HepG2 (cell line): ENCODE data around the gene IMMT. TPM values are rescaled to one million over a fixed set of nuclear protein-coding genes. Genes with fewer than 3 reads are reported as not detected.

Source experiments
- ATAC-seq: fragments of 200-7000 bp; cut with Tn5 transposase; 3 replicates; pipeline ENCODE4 v1.9.1; 2020; ENCODE audit warnings: mild to moderate bottlenecking, moderate library complexity
- BruUV-seq: library from RNA; stranded (reverse); fragments of 400-500 nt; replicated peaks from 2 replicates; lab custom pipeline; 2021; lab: Mats Ljungman, UMichigan
- CTCF ChIA-PET: fragments of 300-600 bp; formaldehyde crosslinking; extraction: SDS; loops from one replicate; lab custom pipeline; 2021; ENCODE audit warnings: low total read pairs, inconsistent platforms, low intra/inter-chr PET ratio; lab: Yijun Ruan, JAX
- POLR2A ChIA-PET: fragments of 350-600 bp; sonication (Branson Sonifier 250); formaldehyde crosslinking; loops from one replicate; lab custom pipeline; 2020; ENCODE audit warnings: antibody characterized with exemption, inconsistent platforms; lab: Yijun Ruan, JAX
- DNase-seq: peaks from one replicate; pipeline ENCODE4 v3.0.0-alpha.2; 2015; ENCODE audit warnings: low spot score
- FAIRE-seq: peaks from 3 replicates; lab custom pipeline; 2011; peaks lifted over from hg19 to GRCh38; lab: Jason Lieb, UNC
- H2AFZ ChIP-seq: one replicate; pipeline ENCODE4 v1.6.1; 2011; ENCODE audit warnings: low read length, inconsistent platforms
- H3K27ac ChIP-seq: fragments of 300-600 bp; 3 replicates; pipeline ENCODE4 v1.8.0; 2011; ENCODE audit warnings: mixed run types, mild to moderate bottlenecking, mixed read lengths, low read length, inconsistent platforms; ENCODE audit not compliant: insufficient read depth; ENCODE audit errors: extremely low read length
- H3K27me3 ChIP-seq, 2 experiments: fragments of 200-600 bp in 1 of 2; 2 replicates in 1 of 2; 3 replicates in 1 of 2; pipeline versions ENCODE4 v1.6.0 to v1.8.0; 2011; ENCODE audit warnings: low read length in 2 of 2, mild to moderate bottlenecking in 2 of 2, moderate library complexity in 2 of 2, inconsistent platforms in 1 of 2; ENCODE audit not compliant: insufficient read depth in 2 of 2, control insufficient read depth in 1 of 2
- H3K36me3 ChIP-seq, 2 experiments: fragments of 200-600 bp in 1 of 2; replicated peaks in 1 of 2; 2 replicates in 1 of 2; 3 replicates in 1 of 2; pipeline versions ENCODE4 v1.5.1 to v1.8.0; 2011; ENCODE audit warnings: low read length in 2 of 2, inconsistent platforms in 1 of 2; ENCODE audit not compliant: insufficient read depth in 2 of 2, control insufficient read depth in 1 of 2
- H3K4me1 ChIP-seq: 2 replicates; pipeline ENCODE4 v1.5.1; 2012; ENCODE audit warnings: low read length, inconsistent platforms; ENCODE audit not compliant: insufficient read depth
- H3K4me2 ChIP-seq: 2 replicates; pipeline ENCODE4 v1.6.0; 2011; ENCODE audit warnings: low read depth, low read length, inconsistent platforms
- H3K4me3 ChIP-seq, 3 experiments: fragments of 200-600 bp in 1 of 3; sonication (generic), shearing (Covaris generic) in 1 of 3; replicated peaks in 1 of 3; 2 replicates each; pipeline ENCODE4 v1.5.1; 2011 to 2016; ENCODE audit warnings: low read length in 3 of 3, inconsistent platforms in 2 of 3, low read depth in 2 of 3, mild to moderate bottlenecking in 2 of 3, control low read depth in 1 of 3, mixed read lengths in 1 of 3; ENCODE audit not compliant: insufficient read depth in 1 of 3
- H3K79me2 ChIP-seq: one replicate; pipeline ENCODE4 v1.6.1; 2011; ENCODE audit warnings: low read length, inconsistent platforms; ENCODE audit not compliant: insufficient read depth
- H3K9ac ChIP-seq: 2 replicates; pipeline ENCODE4 v1.6.0; 2011; ENCODE audit warnings: mild to moderate bottlenecking, low read depth, low read length, inconsistent platforms; ENCODE audit not compliant: insufficient read depth
- H3K9me3 ChIP-seq: 2 replicates; pipeline ENCODE4 v1.5.1; 2012; ENCODE audit warnings: mild to moderate bottlenecking, low read length
- H4K20me1 ChIP-seq: 2 replicates; pipeline ENCODE4 v1.6.0; 2011; ENCODE audit warnings: inconsistent platforms, mild to moderate bottlenecking, low read length, moderate library complexity; ENCODE audit not compliant: insufficient read depth
- FOXJ3 ChIP-seq: sonication (generic); formaldehyde crosslinking; IDR thresholded peaks from 2 replicates; pipeline ENCODE4 v1.4.0; 2020; ENCODE audit warnings: missing genetic modification reagents, mild to moderate bottlenecking, borderline replicate concordance
- HOXA9 ChIP-seq: sonication (generic); formaldehyde crosslinking; IDR thresholded peaks from 2 replicates; pipeline ENCODE4 v1.8.1; 2022; ENCODE audit warnings: missing genetic modification reagents, mild to moderate bottlenecking, moderate library complexity, borderline replicate concordance
- NR2F6 ChIP-seq, 2 experiments: IDR thresholded peaks; 2 replicates each; pipeline ENCODE4 v1.6.1; 2016; ENCODE audit warnings: antibody characterized with exemption in 1 of 2, mild to moderate bottlenecking in 1 of 2
- NRL ChIP-seq: sonication (generic); formaldehyde crosslinking; IDR thresholded peaks from 2 replicates; pipeline ENCODE4 v1.5.0; 2020; ENCODE audit warnings: missing genetic modification reagents, mild to moderate bottlenecking, moderate library complexity, borderline replicate concordance
- PRPF4 ChIP-seq: fragments of 200-400 bp; formaldehyde crosslinking; IDR thresholded peaks from 2 replicates; pipeline ENCODE4 v1.6.1; 2016; ENCODE audit warnings: low read length, low read depth; ENCODE audit not compliant: poor library complexity, severe bottlenecking
- ZMYM3 ChIP-seq: sonication (generic); formaldehyde crosslinking; IDR thresholded peaks from 2 replicates; pipeline ENCODE4 v1.5.1; 2020; ENCODE audit warnings: mild to moderate bottlenecking, missing genetic modification reagents
- ZNF17 ChIP-seq: sonication (generic); formaldehyde crosslinking; IDR thresholded peaks from 2 replicates; pipeline ENCODE4 v1.5.0; 2020; ENCODE audit warnings: mild to moderate bottlenecking, missing genetic modification reagents
- ZNF232 ChIP-seq: sonication (generic); formaldehyde crosslinking; IDR thresholded peaks from 2 replicates; pipeline ENCODE4 v1.4.0; 2020; ENCODE audit warnings: missing genetic modification reagents, borderline replicate concordance
- ZNF260 ChIP-seq: sonication (generic); formaldehyde crosslinking; IDR thresholded peaks from 2 replicates; pipeline ENCODE4 v1.4.0; 2020; ENCODE audit warnings: missing genetic modification reagents, low read depth, mild to moderate bottlenecking, borderline replicate concordance
- ZNF674 ChIP-seq: sonication (generic); formaldehyde crosslinking; IDR thresholded peaks from 2 replicates; pipeline ENCODE4 v1.5.0; 2020; ENCODE audit warnings: low read depth, mild to moderate bottlenecking, missing genetic modification reagents
- WGBS: methylation state at CpG from one replicate; pipeline ENCODE4 v1.1.6; 2017; ENCODE audit warnings: low lambda C conversion rate; 5-methylcytosine and 5-hydroxymethylcytosine counted together
- in situ Hi-C: cut with HindIII; loops from 2 replicates; pipeline ENCODE4 v1.10.0; 2017; ENCODE audit warnings: low pct_unique_long_range_greater_than_20kb; ENCODE audit not compliant: extremely low pct_ligation_motif_present
- intact Hi-C: fragments of 100-400 bp; cut with micrococcal nuclease; formaldehyde crosslinking; loops from one replicate; pipeline ENCODE4 v1.10.0; 2022; ENCODE audit not compliant: unreplicated experiment
- polyA plus RNA-seq, 8 experiments: library from polyadenylated mRNA; depleted of rRNA in 3 of 8; stranded (reverse) in 7 of 8; unstranded in 1 of 8; fragments of >200 nt; fragmentation: Illumina TruSeq in 4 of 8; extraction: Trizol in 4 of 8; gene quantifications; 2 replicates each; pipeline versions ENCODE4 v1.2.1 to v1.2.3, GENCODE V29; 2011 to 2016; ENCODE audit warnings: low read depth in 4 of 8, missing spikeins in 1 of 8, mixed read lengths in 1 of 8; ENCODE audit not compliant: insufficient read depth in 1 of 8
- total RNA-seq, 5 experiments: library from RNA; depleted of rRNA; stranded (reverse); fragments of >200 nt; fragmentation: Illumina TruSeq; extraction: Trizol; gene quantifications; 2 replicates each; pipeline ENCODE4 v1.2.3, GENCODE V29; 2016; ENCODE audit warnings: low read depth in 1 of 5
- TF ChIP-seq, protein P1 (sequence below): sonication (generic); formaldehyde crosslinking; IDR thresholded peaks from 2 replicates; pipeline ENCODE4 v1.4.0; 2020; ENCODE audit warnings: mild to moderate bottlenecking, missing genetic modification reagents
- TF ChIP-seq, protein P2 (sequence below): sonication (generic); formaldehyde crosslinking; IDR thresholded peaks from 2 replicates; pipeline ENCODE4 v1.8.0; 2022; ENCODE audit warnings: low read depth, missing genetic modification reagents
- TF ChIP-seq, protein P3 (sequence below): IDR thresholded peaks from 2 replicates; pipeline ENCODE4 v1.6.1; 2016; ENCODE audit warnings: mild to moderate bottlenecking, missing biosample characterization, missing genetic modification reagents

IMMT gene
- total and polyA plus RNA-seq, 2 of the 13 experiments (the other 11 are each of a cell fraction or from before 2014, with no cell fraction given) = 63.5 to 119 TPM

- ChIA-PET CTCF (no interaction called here), POLR2A (interaction anchor here (0.9 to 4.0 kb wide), 11 partner anchors 8 to 247 kb away, joined by 4 to 21 read pairs (median 5); partner anchors contain the start of genes KDM3A, POLR1A and PTCD3)
- peak overlapping the region; percentile 38 for H2AFZ ChIP-seq
- BruUV-seq = TSS peak; percentile 64
- no peaks in the 10 kb centered on the region for H3K9me3 ChIP-seq
- H4K20me1 ChIP-seq = peaks cover 19% of the 10 kb centered on the region
- DNase-seq = no peak
- no peaks in the 10 kb centered on the region; a peak in 2 of 5 replicates for H3K36me3 ChIP-seq
- FAIRE-seq = no peak
- peak overlapping the region; percentile 95 for H3K9ac ChIP-seq
- in situ Hi-C loops (no loop called here), intact Hi-C loops (loop anchor here (1.0 to 5.0 kb wide), 3 partner anchors 15 to 244 kb away; partner anchors contain the start of genes POLR1A and PTCD3)
- 2% methylated on average over 23 of the region's 23 CpGs for WGBS
- peak overlapping the region; percentile 81 to 96 (median 91) for H3K4me3 ChIP-seq
- H3K4me1 ChIP-seq = peaks cover 53% of the 10 kb centered on the region
- H3K4me2 ChIP-seq = peak overlapping the region; percentile 98
- peaks cover 58% of the 10 kb centered on the region for H3K79me2 ChIP-seq
- H3K27me3 ChIP-seq = no peaks in the 10 kb centered on the region; a peak in 1 of 5 replicates
- peak; percentile 9 for ATAC-seq
- peak overlapping the region; percentile 95 for H3K27ac ChIP-seq
- TF ChIP-seq, protein P1, sequence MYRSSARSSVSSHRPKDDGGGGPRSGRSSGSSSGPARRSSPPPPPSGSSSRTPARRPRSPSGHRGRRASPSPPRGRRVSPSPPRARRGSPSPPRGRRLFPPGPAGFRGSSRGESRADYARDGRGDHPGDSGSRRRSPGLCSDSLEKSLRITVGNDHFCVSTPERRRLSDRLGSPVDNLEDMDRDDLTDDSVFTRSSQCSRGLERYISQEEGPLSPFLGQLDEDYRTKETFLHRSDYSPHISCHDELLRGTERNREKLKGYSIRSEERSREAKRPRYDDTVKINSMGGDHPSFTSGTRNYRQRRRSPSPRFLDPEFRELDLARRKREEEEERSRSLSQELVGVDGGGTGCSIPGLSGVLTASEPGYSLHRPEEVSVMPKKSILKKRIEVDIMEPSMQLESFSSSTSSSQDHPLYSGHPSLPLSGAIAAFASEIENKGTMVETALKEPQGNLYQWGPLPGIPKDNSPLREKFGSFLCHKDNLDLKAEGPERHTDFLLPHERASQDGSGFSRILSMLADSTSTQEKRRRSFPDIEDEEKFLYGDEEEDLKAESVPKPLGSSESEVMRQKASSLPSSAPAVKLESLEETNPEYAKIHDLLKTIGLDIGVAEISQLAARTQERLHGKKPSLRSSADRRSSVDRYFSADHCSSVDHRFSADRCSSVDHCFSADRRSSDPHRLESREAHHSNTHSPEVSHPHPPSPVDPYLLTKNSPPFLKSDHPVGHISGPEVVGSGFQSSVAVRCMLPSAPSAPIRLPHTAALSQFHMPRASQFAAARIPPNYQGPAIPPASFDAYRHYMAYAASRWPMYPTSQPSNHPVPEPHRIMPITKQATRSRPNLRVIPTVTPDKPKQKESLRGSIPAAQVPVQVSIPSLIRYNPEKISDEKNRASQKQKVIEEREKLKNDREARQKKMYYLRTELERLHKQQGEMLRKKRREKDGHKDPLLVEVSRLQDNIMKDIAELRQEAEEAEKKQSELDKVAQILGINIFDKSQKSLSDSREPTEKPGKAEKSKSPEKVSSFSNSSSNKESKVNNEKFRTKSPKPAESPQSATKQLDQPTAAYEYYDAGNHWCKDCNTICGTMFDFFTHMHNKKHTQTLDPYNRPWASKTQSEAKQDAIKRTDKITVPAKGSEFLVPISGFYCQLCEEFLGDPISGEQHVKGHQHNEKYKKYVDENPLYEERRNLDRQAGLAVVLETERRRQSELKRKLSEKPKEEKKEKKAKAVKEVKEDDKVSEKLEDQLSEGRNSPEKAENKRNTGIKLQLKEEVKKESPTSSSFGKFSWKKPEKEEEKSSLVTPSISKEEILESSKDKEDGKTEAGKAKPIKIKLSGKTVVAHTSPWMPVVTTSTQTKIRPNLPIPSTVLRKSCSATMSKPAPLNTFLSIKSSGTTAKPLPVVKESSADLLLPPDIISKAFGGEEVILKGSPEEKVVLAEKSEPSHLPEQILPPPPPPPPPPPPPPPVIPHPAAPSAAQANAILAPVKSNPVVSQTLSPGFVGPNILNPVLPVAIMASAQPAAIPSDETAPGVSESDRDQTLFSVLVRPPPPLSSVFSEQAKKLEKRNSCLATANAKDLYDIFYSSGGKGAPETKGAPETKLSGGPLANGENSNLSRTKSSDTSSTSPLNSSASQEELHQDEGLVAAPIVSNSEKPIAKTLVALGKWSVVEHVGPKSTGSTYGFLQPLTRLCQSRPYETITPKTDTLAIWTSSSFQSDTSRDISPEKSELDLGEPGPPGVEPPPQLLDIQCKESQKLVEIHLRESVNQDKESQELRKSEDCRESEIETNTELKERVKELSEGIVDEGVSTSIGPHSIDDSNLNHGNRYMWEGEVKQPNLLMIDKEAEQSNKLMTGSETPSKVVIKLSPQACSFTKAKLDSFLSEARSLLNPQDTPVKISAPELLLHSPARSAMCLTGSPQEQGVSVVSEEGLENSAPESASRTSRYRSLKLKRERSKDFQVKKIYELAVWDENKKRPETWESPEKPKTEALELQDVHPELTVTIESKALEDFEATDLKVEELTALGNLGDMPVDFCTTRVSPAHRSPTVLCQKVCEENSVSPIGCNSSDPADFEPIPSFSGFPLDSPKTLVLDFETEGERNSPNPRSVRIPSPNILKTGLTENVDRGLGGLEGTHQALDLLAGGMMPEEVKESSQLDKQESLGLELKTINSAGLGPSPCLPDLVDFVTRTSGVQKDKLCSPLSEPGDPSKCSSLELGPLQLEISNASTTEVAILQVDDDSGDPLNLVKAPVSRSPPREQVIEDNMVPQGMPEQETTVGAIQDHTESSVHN (CRISPR knock-in tag) = no peak
- TF ChIP-seq ZMYM3 (CRISPR knock-in tag) (peak; percentile 77; the same call in 1 of the 2 replicates), HOXA9 (CRISPR knock-in tag) (0 out of 2 replicates have a peak, but pooled peaks have one; percentile 4), ZNF260 (CRISPR knock-in tag) (no peak), ZNF17 (CRISPR knock-in tag) (no peak), ZNF674 (CRISPR knock-in tag) (no peak), NR2F6 (IDR thresholded peaks at IDR 0.05) (0 out of 2 replicates have a peak, but pooled peaks have one; percentile 2), NR2F6 (CRISPR knock-in tag; IDR thresholded peaks at IDR 0.05) (no peak; the same call in 1 of the 2 replicates), ZNF232 (CRISPR knock-in tag) (no peak), FOXJ3 (no peak), NRL (CRISPR knock-in tag) (no peak), PRPF4 (no peak)
- TF ChIP-seq, protein P2, sequence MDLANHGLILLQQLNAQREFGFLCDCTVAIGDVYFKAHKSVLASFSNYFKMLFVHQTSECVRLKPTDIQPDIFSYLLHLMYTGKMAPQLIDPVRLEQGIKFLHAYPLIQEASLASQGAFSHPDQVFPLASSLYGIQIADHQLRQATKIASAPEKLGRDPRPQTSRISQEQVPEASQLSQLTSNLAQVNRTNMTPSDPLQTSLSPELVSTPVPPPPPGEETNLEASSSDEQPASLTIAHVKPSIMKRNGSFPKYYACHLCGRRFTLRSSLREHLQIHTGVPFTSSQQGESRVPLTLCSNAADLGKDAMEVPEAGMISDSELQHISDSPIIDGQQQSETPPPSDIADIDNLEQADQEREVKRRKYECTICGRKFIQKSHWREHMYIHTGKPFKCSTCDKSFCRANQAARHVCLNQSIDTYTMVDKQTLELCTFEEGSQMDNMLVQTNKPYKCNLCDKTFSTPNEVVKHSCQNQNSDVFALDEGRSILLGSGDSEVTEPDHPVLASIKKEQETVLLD (CRISPR knock-in tag) = 0 out of 2 replicates have a peak, but pooled peaks have one; percentile 12
- TF ChIP-seq, protein P3, sequence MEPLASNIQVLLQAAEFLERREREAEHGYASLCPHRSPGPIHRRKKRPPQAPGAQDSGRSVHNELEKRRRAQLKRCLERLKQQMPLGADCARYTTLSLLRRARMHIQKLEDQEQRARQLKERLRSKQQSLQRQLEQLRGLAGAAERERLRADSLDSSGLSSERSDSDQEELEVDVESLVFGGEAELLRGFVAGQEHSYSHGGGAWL (CRISPR knock-in tag) = no peak
Observed at GRCh38 chr2:86195808-86196387, 636 bp upstream of the IMMT start.
